Measurements from ENCODE around the gene NCOA1.
"Not testable (repeated sequence)": the region's sequence is repeated elsewhere in the genome, so short reads cannot be mapped to it uniquely, and the experiment has no call there.

NCOA1 gene

GRCh38 chr2:24474053-24474452 is 17.0 kb upstream of the NCOA1 start:
- DNase-seq (ENCODE audit: low read depth), result no peak

GRCh38 chr2:24477229-24477628 is 13.8 kb upstream of the NCOA1 start:
- no peak for DNase-seq (ENCODE audit: low read depth)

GRCh38 chr2:24478243-24478642 is 12.8 kb upstream of the NCOA1 start:
- DNase-seq (ENCODE audit: low read depth), result no peak

- no peak for DNase-seq (ENCODE audit: low read depth)
These were observed 10.8 kb upstream of the NCOA1 start for GRCh38 chr2:24480245-24480644.

- no peak for DNase-seq (ENCODE audit: low read depth)
These were observed 8.6 kb upstream of the NCOA1 start for GRCh38 chr2:24482251-24482971.

GRCh38 chr2:24482972-24483300 is 8.1 kb upstream of the NCOA1 start:
- no peak for DNase-seq (ENCODE audit: low read depth)

GRCh38 chr2:24484677-24485076 is 6.4 kb upstream of the NCOA1 start:
- not testable (repeated sequence) for DNase-seq (ENCODE audit: low read depth)

GRCh38 chr2:24485197-24485596 is 5.9 kb upstream of the NCOA1 start:
- no peak for DNase-seq (ENCODE audit: low read depth)

- DNase-seq (ENCODE audit: low read depth), result no peak
These were observed 4.3 kb upstream of the NCOA1 start for GRCh38 chr2:24486636-24487205.

GRCh38 chr2:24489465-24490180 is 1.4 kb upstream of the NCOA1 start:
- no peak for DNase-seq (ENCODE audit: low read depth)

- DNase-seq (ENCODE audit: low read depth), result peak; percentile 48
These were observed 819 bp upstream of the NCOA1 start for GRCh38 chr2:24490181-24490689.

GRCh38 chr2:24491542-24492420 is 727 bp downstream of the NCOA1 start:
- peak; percentile 41 for DNase-seq (ENCODE audit: low read depth)

GRCh38 chr2:24492421-24493279 is 1.6 kb downstream of the NCOA1 start:
- peak; percentile 36 for DNase-seq (ENCODE audit: low read depth)

GRCh38 chr2:24493713-24494112 is 2.7 kb downstream of the NCOA1 start:
- no peak for DNase-seq (ENCODE audit: low read depth)

- no peak for DNase-seq (ENCODE audit: low read depth)
These were observed 3.4 kb downstream of the NCOA1 start for GRCh38 chr2:24494410-24494809.

GRCh38 chr2:24495451-24495850 is 4.4 kb downstream of the NCOA1 start:
- no peak for DNase-seq (ENCODE audit: low read depth)

- no peak for DNase-seq (ENCODE audit: low read depth)
These were observed 5.9 kb downstream of the NCOA1 start for GRCh38 chr2:24496959-24497358.

- no peak for DNase-seq (ENCODE audit: low read depth)
These were observed 6.6 kb downstream of the NCOA1 start for GRCh38 chr2:24497685-24498084.

- DNase-seq (ENCODE audit: low read depth), result no peak
These were observed 7.1 kb downstream of the NCOA1 start for GRCh38 chr2:24498121-24498520.

- no peak for DNase-seq (ENCODE audit: low read depth)
These were observed 10.8 kb downstream of the NCOA1 start for GRCh38 chr2:24501813-24502212.

GRCh38 chr2:24505534-24506275 is 14.7 kb downstream of the NCOA1 start:
- DNase-seq (ENCODE audit: low read depth), result no peak
